Parathyroid adenoma (tissue), 2 donors: Measurements from ENCODE around the gene XAB2.

Experiments
- H2AFZ ChIP-seq: fragments of 300-600 bp; sonication (generic); one replicate; pipeline ENCODE4 v1.7.0; 2017; ENCODE audit warnings: antibody characterized with exemption, mild to moderate bottlenecking
- H3K27ac ChIP-seq: fragments of 300-600 bp; sonication (generic); one replicate; pipeline ENCODE4 v1.7.0; 2017
- H3K27me3 ChIP-seq: fragments of 300-600 bp; sonication (generic); one replicate; pipeline ENCODE4 v1.7.0; 2017; ENCODE audit warnings: low read length; ENCODE audit not compliant: control insufficient read depth, insufficient read depth
- H3K36me3 ChIP-seq: fragments of 300-600 bp; sonication (generic); one replicate; pipeline ENCODE4 v1.7.0; 2017; ENCODE audit warnings: low read length; ENCODE audit not compliant: control insufficient read depth, insufficient read depth
- H3K4me1 ChIP-seq: fragments of 300-600 bp; sonication (generic); one replicate; pipeline ENCODE4 v1.7.0; 2017; ENCODE audit warnings: control low read depth
- H3K4me2 ChIP-seq: fragments of 300-600 bp; sonication (generic); one replicate; pipeline ENCODE4 v1.7.0; 2017; ENCODE audit warnings: low read length
- H3K4me3 ChIP-seq: fragments of 300-600 bp; sonication (generic); one replicate; pipeline ENCODE4 v1.7.0; 2017; ENCODE audit warnings: low read depth, low read length
- H3K79me2 ChIP-seq: fragments of 300-600 bp; sonication (generic); one replicate; pipeline ENCODE4 v1.7.0; 2017; ENCODE audit warnings: control low read depth
- H3K9ac ChIP-seq: fragments of 300-600 bp; sonication (generic); one replicate; pipeline ENCODE4 v1.7.0; 2017; ENCODE audit warnings: mild to moderate bottlenecking
- H3K9me3 ChIP-seq: fragments of 300-600 bp; sonication (generic); one replicate; pipeline ENCODE4 v1.7.0; 2017; ENCODE audit warnings: low read length; ENCODE audit not compliant: control insufficient read depth
- TF ChIP-seq, protein P1 (sequence below): fragments of 300-600 bp; sonication (generic); IDR thresholded peaks from one replicate; pipeline ENCODE4 v1.7.0; 2017; ENCODE audit warnings: antibody characterized with exemption, mild to moderate bottlenecking
- donor health status: primary hyperparathyroidism.

The XAB2 gene

DNA sequence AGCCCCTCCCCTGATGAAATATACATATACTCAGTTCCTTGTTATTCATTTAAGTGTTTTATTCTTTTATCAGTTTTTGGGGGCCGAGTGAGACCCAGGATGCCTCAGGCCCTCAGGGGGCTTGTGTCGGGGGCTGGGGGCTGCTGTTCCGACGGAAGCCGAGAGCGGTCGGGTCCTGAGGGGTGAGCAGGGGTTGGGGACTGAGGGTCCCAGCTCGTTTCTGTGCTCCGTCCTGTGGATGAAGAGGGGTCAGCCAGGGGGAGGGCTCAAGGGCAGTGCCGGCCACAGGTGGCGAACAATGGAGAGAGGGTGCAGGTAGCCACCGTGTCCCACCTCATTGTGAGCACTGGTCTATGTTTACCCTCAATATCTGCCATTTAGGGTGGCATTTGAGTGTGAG, 2.2 kb upstream of the XAB2 start:
- Histone ChIP-seq H3K4me2 (no peak overlapping the region), H3K4me3 (no peak overlapping the region), H3K4me1 (no peaks in the 10 kb centered on the region), H3K27ac (no peak overlapping the region), H3K27me3 (no peaks in the 10 kb centered on the region), H3K9ac (no peak overlapping the region), H3K9me3 (no peaks in the 10 kb centered on the region), H3K36me3 (no peaks in the 10 kb centered on the region), H3K79me2 (peaks cover 41% of the 10 kb centered on the region), H2AFZ (no peak overlapping the region)
- TF ChIP-seq, protein P1, sequence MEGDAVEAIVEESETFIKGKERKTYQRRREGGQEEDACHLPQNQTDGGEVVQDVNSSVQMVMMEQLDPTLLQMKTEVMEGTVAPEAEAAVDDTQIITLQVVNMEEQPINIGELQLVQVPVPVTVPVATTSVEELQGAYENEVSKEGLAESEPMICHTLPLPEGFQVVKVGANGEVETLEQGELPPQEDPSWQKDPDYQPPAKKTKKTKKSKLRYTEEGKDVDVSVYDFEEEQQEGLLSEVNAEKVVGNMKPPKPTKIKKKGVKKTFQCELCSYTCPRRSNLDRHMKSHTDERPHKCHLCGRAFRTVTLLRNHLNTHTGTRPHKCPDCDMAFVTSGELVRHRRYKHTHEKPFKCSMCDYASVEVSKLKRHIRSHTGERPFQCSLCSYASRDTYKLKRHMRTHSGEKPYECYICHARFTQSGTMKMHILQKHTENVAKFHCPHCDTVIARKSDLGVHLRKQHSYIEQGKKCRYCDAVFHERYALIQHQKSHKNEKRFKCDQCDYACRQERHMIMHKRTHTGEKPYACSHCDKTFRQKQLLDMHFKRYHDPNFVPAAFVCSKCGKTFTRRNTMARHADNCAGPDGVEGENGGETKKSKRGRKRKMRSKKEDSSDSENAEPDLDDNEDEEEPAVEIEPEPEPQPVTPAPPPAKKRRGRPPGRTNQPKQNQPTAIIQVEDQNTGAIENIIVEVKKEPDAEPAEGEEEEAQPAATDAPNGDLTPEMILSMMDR = no peak

DNA sequence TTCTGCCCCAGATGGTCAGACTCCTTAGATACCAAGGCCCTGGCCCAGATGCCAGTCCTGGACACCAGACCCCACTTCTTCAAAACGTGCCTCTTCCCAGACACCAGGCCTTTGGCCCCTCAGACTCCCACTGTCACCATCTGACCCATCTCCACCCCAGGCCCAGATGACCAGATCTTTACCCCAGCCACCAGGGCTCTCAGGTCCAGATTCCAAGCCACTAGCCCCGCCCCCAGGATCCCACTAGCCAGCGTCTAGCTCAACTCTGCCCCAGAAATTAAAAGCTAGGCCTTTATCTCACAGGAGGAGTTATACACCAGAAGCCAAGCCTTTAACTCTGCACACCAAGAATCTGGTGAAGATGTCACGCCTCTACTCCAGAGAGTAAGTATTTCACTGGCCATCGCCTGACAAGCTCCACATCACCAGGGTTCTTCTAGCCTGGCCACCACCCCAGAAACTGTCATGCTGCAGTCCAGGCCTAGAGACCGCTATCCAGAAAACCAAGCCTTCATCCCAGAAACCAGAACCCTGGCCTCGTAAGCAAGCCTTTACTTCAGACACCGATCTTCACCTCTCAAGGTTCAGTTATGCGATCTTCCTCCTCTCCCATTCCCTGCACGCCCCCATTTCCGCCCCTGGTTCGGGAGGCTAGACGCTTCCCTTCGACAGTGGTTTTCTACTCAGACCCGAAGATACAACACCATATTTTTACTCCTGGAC, 595 bp downstream of the XAB2 start:
- peak overlapping the region; percentile 90 for H3K4me2 ChIP-seq
- H3K9me3 ChIP-seq = no peaks in the 10 kb centered on the region
- H3K9ac ChIP-seq = peak overlapping the region; percentile 90
- H3K4me3 ChIP-seq = peak overlapping the region; percentile 91
- H3K27ac ChIP-seq = peak overlapping the region; percentile 68
- TF ChIP-seq, protein P1 = no peak
- no peaks in the 10 kb centered on the region for H3K27me3 ChIP-seq
- H2AFZ ChIP-seq = peak overlapping the region; percentile 78
- peaks cover 49% of the 10 kb centered on the region for H3K79me2 ChIP-seq
- H3K4me1 ChIP-seq = no peaks in the 10 kb centered on the region
- no peaks in the 10 kb centered on the region for H3K36me3 ChIP-seq

DNA sequence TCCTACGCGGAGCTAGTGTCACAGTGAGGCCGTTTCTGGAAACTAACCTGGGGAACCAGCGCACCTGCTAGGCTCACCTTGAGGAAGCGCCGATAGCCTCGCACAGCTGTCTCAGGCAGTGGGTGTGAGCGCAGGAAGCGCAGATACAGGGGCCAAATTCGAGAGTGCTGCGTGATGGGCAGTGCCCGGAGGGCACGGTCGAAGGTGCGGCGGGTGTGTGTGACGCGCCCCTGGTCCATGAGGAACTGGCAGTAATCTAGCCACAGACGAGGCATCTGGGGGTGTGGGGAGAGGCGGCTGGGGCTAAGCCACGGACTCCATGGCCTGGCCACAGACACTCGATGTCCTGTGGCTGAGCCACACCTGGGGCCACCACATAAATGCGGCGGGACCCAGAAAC, 2.2 kb downstream of the XAB2 start:
- TF ChIP-seq, protein P1 = no peak
- no peak overlapping the region for H3K4me3 ChIP-seq
- H3K79me2 ChIP-seq = peaks cover 55% of the 10 kb centered on the region
- H2AFZ ChIP-seq = no peak overlapping the region
- no peak overlapping the region for H3K4me2 ChIP-seq
- H3K4me1 ChIP-seq = no peaks in the 10 kb centered on the region
- no peak overlapping the region for H3K27ac ChIP-seq
- no peak overlapping the region for H3K9ac ChIP-seq
- H3K9me3 ChIP-seq = no peaks in the 10 kb centered on the region
- no peaks in the 10 kb centered on the region for H3K36me3 ChIP-seq
- no peaks in the 10 kb centered on the region for H3K27me3 ChIP-seq

DNA sequence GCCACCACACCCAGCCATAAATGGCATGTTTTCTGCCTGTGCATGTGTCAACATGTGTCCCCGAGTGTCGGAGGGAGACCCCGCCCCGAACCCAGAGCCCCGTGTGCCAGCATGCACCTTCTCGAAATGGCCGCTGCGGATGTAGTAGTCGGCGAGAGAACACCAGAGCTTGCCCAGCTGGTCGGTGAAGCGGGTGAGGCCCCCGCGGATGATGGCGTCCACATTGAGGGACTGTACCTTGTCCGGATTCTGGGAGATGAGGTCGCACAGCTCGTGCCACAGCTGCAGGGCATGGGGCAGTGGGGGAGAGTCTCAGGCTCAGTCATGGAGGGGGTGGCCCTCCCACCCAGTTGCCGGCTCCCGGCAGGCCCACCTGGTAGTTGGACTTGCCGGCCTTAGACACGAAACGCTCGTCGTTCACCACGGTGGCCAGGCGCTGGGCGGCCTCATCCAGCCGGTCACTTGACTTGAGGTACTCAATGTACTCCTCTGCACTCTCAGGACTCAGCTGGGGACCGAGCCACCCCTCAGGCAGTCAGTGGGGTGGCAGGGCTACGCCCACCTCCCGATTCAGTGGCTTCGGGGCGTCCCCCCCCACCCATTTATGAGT, 3.5 kb downstream of the XAB2 start:
- Histone ChIP-seq H3K79me2 (peaks cover 53% of the 10 kb centered on the region), H3K36me3 (no peaks in the 10 kb centered on the region), H3K9me3 (no peaks in the 10 kb centered on the region), H3K4me2 (no peak overlapping the region), H3K4me1 (no peaks in the 10 kb centered on the region), H3K27me3 (no peaks in the 10 kb centered on the region), H3K27ac (no peak overlapping the region), H3K9ac (no peak overlapping the region), H3K4me3 (no peak overlapping the region), H2AFZ (no peak overlapping the region)
- TF ChIP-seq, protein P1 = no peak

DNA sequence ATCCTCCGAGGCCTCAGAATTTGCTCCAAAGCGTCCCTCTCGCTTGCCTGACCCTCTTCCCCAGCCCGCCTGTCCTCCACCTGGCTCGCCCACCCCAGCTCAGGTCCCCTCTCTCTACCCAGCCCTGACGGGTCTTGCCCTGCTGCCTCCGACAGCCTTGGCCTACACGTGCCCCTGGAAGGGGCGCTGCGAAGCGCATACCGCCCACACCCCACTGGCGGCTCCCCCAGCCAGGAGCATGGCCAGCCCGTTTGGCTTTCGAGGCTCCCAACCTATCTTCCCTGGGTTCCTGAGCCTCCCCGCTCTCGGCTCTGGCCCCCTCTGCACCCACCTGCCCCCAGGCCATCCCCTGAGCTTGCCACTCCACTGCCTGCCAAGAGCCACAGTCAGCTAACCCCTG, 4.5 kb downstream of the XAB2 start:
- Histone ChIP-seq H3K36me3 (no peaks in the 10 kb centered on the region), H3K4me2 (no peak overlapping the region), H2AFZ (no peak overlapping the region), H3K4me3 (no peak overlapping the region), H3K9ac (no peak overlapping the region), H3K27me3 (no peaks in the 10 kb centered on the region), H3K4me1 (no peaks in the 10 kb centered on the region), H3K9me3 (no peaks in the 10 kb centered on the region), H3K27ac (no peak overlapping the region), H3K79me2 (peaks cover 43% of the 10 kb centered on the region)
- TF ChIP-seq, protein P1 = no peak
